IMR-90 (cell line): ENCODE results near the gene DPP6. TPM values are rescaled to one million over a fixed set of nuclear protein-coding genes. Genes with fewer than 3 reads are reported as not detected.

Experiments
- ATAC-seq: fragments of 200-7000 bp; cut with Tn5 transposase; 2 replicates; pipeline ENCODE4 v1.9.1; 2020; ENCODE audit warnings: low read depth, mild to moderate bottlenecking, moderate library complexity
- BruUV-seq: library from RNA; stranded (reverse); fragments of 400-500 nt; replicated peaks from 2 replicates; lab custom pipeline; 2021; lab: Mats Ljungman, UMichigan
- CTCF ChIA-PET: fragments of 300-600 bp; formaldehyde crosslinking; extraction: SDS; loops from one replicate; lab custom pipeline; 2021; ENCODE audit warnings: antibody characterized with exemption; lab: Yijun Ruan, JAX
- POLR2A ChIA-PET: fragments of 300-600 bp; sonication (Branson Sonifier 250); formaldehyde crosslinking; loops from one replicate; lab custom pipeline; 2022; ENCODE audit warnings: antibody characterized with exemption; ENCODE audit not compliant: unreplicated experiment; lab: Charles Lee
- DNase-seq: peaks from one replicate; pipeline ENCODE4 v3.0.0; 2013
- H2AFZ ChIP-seq: replicated peaks from 2 replicates; pipeline ENCODE3; 2013; ENCODE audit warnings: low read length, mild to moderate bottlenecking; ENCODE audit not compliant: poor library complexity
- H2AK5ac ChIP-seq: 2 replicates; pipeline ENCODE4 v1.6.1; 2013; ENCODE audit warnings: low read depth, low read length, inconsistent platforms
- H2AK9ac ChIP-seq: replicated peaks from 2 replicates; pipeline ENCODE3; 2013; ENCODE audit warnings: mild to moderate bottlenecking, low read depth, low read length, moderate library complexity; ENCODE audit not compliant: poor library complexity
- H2BK120ac ChIP-seq: 2 replicates; pipeline ENCODE4 v1.6.1; 2013; ENCODE audit warnings: low read depth, low read length, inconsistent platforms
- H2BK15ac ChIP-seq: 3 replicates; pipeline ENCODE4 v1.6.1; 2013; ENCODE audit warnings: low read depth, low read length, inconsistent platforms
- H2BK20ac ChIP-seq: 2 replicates; pipeline ENCODE4 v1.6.1; 2013; ENCODE audit warnings: low read depth, mild to moderate bottlenecking, inconsistent platforms, low read length, moderate library complexity
- H2BK5ac ChIP-seq: 2 replicates; pipeline ENCODE4 v1.6.1; 2013; ENCODE audit warnings: mild to moderate bottlenecking, low read depth, low read length, inconsistent platforms; ENCODE audit not compliant: poor library complexity, severe bottlenecking
- H3K14ac ChIP-seq: replicated peaks from 2 replicates; pipeline ENCODE4 v1.6.1; 2013; ENCODE audit warnings: low read depth, low read length, inconsistent platforms
- H3K18ac ChIP-seq: 2 replicates; pipeline ENCODE4 v1.6.1; 2013; ENCODE audit warnings: low read depth, low read length, control low read depth
- H3K23ac ChIP-seq: 2 replicates; pipeline ENCODE4 v1.6.1; 2013; ENCODE audit warnings: low read depth, low read length, inconsistent platforms
- H3K27ac ChIP-seq: 2 replicates; pipeline ENCODE4 v1.5.1; 2013; ENCODE audit warnings: mild to moderate bottlenecking, control low read depth, low read length; ENCODE audit not compliant: insufficient read depth
- H3K27me3 ChIP-seq: 2 replicates; pipeline ENCODE4 v1.6.1; 2013; ENCODE audit warnings: low read length; ENCODE audit not compliant: control insufficient read depth, insufficient read depth
- H3K36me3 ChIP-seq: 2 replicates; pipeline ENCODE4 v1.6.1; 2013; ENCODE audit warnings: low read length, mixed read lengths; ENCODE audit not compliant: control insufficient read depth, insufficient read depth
- H3K4ac ChIP-seq: 2 replicates; pipeline ENCODE4 v1.6.1; 2013; ENCODE audit warnings: low read depth, low read length, inconsistent platforms
- H3K4me1 ChIP-seq: 2 replicates; pipeline ENCODE4 v1.6.1; 2013; ENCODE audit warnings: low read length, mixed read lengths; ENCODE audit not compliant: control insufficient read depth, insufficient read depth
- H3K4me2 ChIP-seq: 2 replicates; pipeline ENCODE4 v1.6.1; 2013; ENCODE audit warnings: low read depth, mild to moderate bottlenecking, control low read depth, low read length, moderate library complexity
- H3K4me3 ChIP-seq: 2 replicates; pipeline ENCODE4 v1.5.1; 2013; ENCODE audit warnings: low read depth, mild to moderate bottlenecking, control low read depth, low read length, moderate library complexity; ENCODE audit not compliant: insufficient read depth
- H3K56ac ChIP-seq: 2 replicates; pipeline ENCODE4 v1.6.1; 2013; ENCODE audit warnings: low read length, inconsistent platforms; ENCODE audit not compliant: insufficient read depth; ENCODE audit errors: extremely low read depth
- H3K79me1 ChIP-seq, 2 experiments: 2 replicates each; pipeline ENCODE4 v1.6.1; 2013; ENCODE audit warnings: low read length in 2 of 2, inconsistent platforms in 1 of 2, low read depth in 1 of 2
- H3K9ac ChIP-seq: 2 replicates; pipeline ENCODE4 v1.6.1; 2013; ENCODE audit warnings: low read depth, low read length, control low read depth
- H3K9me1 ChIP-seq: 2 replicates; pipeline ENCODE4 v1.6.1; 2013; ENCODE audit warnings: low read length, inconsistent platforms; ENCODE audit not compliant: insufficient read depth
- H3K9me3 ChIP-seq: 2 replicates; pipeline ENCODE4 v1.6.1; 2013; ENCODE audit warnings: low read length; ENCODE audit not compliant: control insufficient read depth, insufficient read depth
- H4K20me1 ChIP-seq: 2 replicates; pipeline ENCODE4 v1.6.1; 2013; ENCODE audit warnings: low read length, inconsistent platforms; ENCODE audit not compliant: insufficient read depth
- H4K5ac ChIP-seq: 2 replicates; pipeline ENCODE4 v1.6.1; 2013; ENCODE audit warnings: mild to moderate bottlenecking, low read depth, low read length, control low read depth
- H4K8ac ChIP-seq, 2 experiments: 2 replicates each; pipeline ENCODE4 v1.6.1; 2013; ENCODE audit warnings: low read depth in 2 of 2, low read length in 2 of 2, control low read depth in 1 of 2, inconsistent platforms in 1 of 2
- H4K91ac ChIP-seq: 2 replicates; pipeline ENCODE4 v1.6.1; 2013; ENCODE audit warnings: low read depth, low read length, inconsistent platforms; ENCODE audit not compliant: insufficient read depth
- BHLHE40 ChIP-seq: fragments of 150-350 bp; IDR thresholded peaks from 2 replicates; pipeline ENCODE4 v1.6.1; 2016; ENCODE audit warnings: mild to moderate bottlenecking, low read depth, low read length
- CEBPB ChIP-seq: IDR thresholded peaks from 2 replicates; pipeline ENCODE4 v1.6.1; 2012; ENCODE audit warnings: low read depth, low read length, improper control_type of control experiment
- CHD1 ChIP-seq: IDR thresholded peaks from 2 replicates; pipeline ENCODE4 v1.6.1; 2012; ENCODE audit warnings: low read depth, low read length, improper control_type of control experiment
- FOS ChIP-seq: fragments of 150-350 bp; IDR thresholded peaks from 2 replicates; pipeline ENCODE4 v1.6.1; 2016; ENCODE audit warnings: low read depth, low read length
- MAFK ChIP-seq: IDR thresholded peaks from 2 replicates; pipeline ENCODE4 v1.6.1; 2012; ENCODE audit warnings: low read depth, low read length, improper control_type of control experiment
- MAZ ChIP-seq: IDR thresholded peaks from 2 replicates; pipeline ENCODE4 v1.6.1; 2012; ENCODE audit warnings: low read depth, mild to moderate bottlenecking, low read length, improper control_type of control experiment, moderate library complexity, borderline replicate concordance
- MXI1 ChIP-seq: IDR thresholded peaks from 2 replicates; pipeline ENCODE4 v1.6.1; 2012; ENCODE audit warnings: low read depth, mild to moderate bottlenecking, low read length, moderate library complexity, borderline replicate concordance
- NFE2L2 ChIP-seq: fragments of 150-350 bp; IDR thresholded peaks from 2 replicates; pipeline ENCODE4 v1.6.1; 2016; ENCODE audit warnings: low read depth, mild to moderate bottlenecking, low read length
- POLR2A ChIP-seq: IDR thresholded peaks from 2 replicates; pipeline ENCODE4 v1.6.1; 2012; ENCODE audit warnings: mild to moderate bottlenecking, low read depth, low read length
- RAD21 ChIP-seq: IDR thresholded peaks from 2 replicates; pipeline ENCODE4 v1.6.1; 2012; ENCODE audit warnings: low read length, improper control_type of control experiment
- RCOR1 ChIP-seq: IDR thresholded peaks from 2 replicates; pipeline ENCODE4 v1.6.1; 2012; ENCODE audit warnings: mild to moderate bottlenecking, low read length, improper control_type of control experiment; ENCODE audit not compliant: insufficient replicate concordance
- RFX5 ChIP-seq: IDR thresholded peaks from 2 replicates; pipeline ENCODE4 v1.8.0; 2012; ENCODE audit warnings: low read depth, mild to moderate bottlenecking, low read length, moderate library complexity
- SMC3 ChIP-seq: fragments of 150-350 bp; IDR thresholded peaks from 2 replicates; pipeline ENCODE4 v1.6.1; 2016; ENCODE audit warnings: low read depth, mild to moderate bottlenecking, antibody characterized with exemption, low read length, moderate library complexity
- WGBS, 2 experiments: methylation state at CpG; one replicate each; pipeline versions ENCODE4 v1.1.5 to v1.1.7; 2013; ENCODE audit warnings: missing lambda C conversion rate in 2 of 2; ENCODE audit not compliant: insufficient read length in 1 of 2; ENCODE audit errors: extremely low coverage in 2 of 2; 5-methylcytosine and 5-hydroxymethylcytosine counted together
- dilution Hi-C: fragments of 300-500 bp; cut with HindIII; formaldehyde crosslinking; loops from one replicate; pipeline ENCODE4 v1.14.3; 2018; ENCODE audit warnings: low sequenced_read_pairs; ENCODE audit not compliant: unreplicated experiment
- in situ Hi-C: fragments of 300-500 bp; cut with MboI; formaldehyde crosslinking; loops from 3 replicates; pipeline ENCODE4 v1.14.3; 2019; ENCODE audit warnings: low sequenced_read_pairs, inconsistent platforms, mixed read lengths
- intact Hi-C: fragments of 100-400 bp; cut with micrococcal nuclease; formaldehyde crosslinking; loops from 2 replicates; pipeline ENCODE4 v1.10.0; 2022
- polyA plus RNA-seq, 3 experiments: library from polyadenylated mRNA; depleted of rRNA; stranded (reverse); fragments of >200 nt; gene quantifications; 2 replicates each; pipeline ENCODE4 v1.2.3, GENCODE V29; 2012; ENCODE audit warnings: low replicate concordance in 1 of 3
- total RNA-seq: library from RNA; depleted of rRNA; stranded (reverse); fragments of >200 nt; gene quantifications from 2 replicates; pipeline ENCODE4 v1.2.3, GENCODE V29; 2012
- TF ChIP-seq, protein P1 (sequence below): fragments of 150-350 bp; IDR thresholded peaks from 2 replicates; pipeline ENCODE4 v1.6.1; 2016; ENCODE audit warnings: low read depth, mild to moderate bottlenecking, low read length, moderate library complexity, borderline replicate concordance
- TF ChIP-seq, protein P2 (sequence below): conservative IDR thresholded peaks from 2 replicates; pipeline ENCODE4 v1.5.1; 2012; ENCODE audit warnings: mild to moderate bottlenecking, low read depth, low read length, improper control_type of control experiment
- TF ChIP-seq, protein P3 (sequence below): fragments of 150-350 bp; IDR thresholded peaks from 2 replicates; pipeline ENCODE4 v1.6.1; 2017; ENCODE audit warnings: mild to moderate bottlenecking, antibody characterized with exemption, low read length, low read depth

The DPP6 gene
- total and polyA plus RNA-seq, 2 of the 4 experiments (the other 2 are of a cell fraction) = not detected

DNA sequence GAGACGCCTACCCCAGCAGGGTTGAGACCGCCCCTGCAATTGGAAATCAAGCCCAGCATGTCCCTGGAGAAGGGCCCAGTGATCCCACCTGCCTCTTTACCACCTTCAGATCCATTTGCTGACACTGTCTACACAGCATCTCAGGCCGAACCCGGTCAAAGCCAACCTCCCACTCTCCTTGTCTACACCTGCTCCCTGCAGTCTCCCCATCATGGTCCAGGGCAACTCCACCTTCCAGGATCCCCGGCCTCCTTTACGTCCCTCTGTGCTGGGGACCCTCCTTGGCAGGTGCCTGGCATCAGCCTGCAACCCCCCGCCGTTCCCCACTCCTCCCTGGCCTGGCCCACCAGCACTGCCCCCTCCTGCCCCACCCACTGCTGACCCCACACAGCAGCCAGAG is 723.5 kb downstream of the DPP6 start:
- no peak overlapping the region for H4K91ac ChIP-seq
- H3K4me2 ChIP-seq = no peak overlapping the region
- no TSS peak for BruUV-seq
- TF ChIP-seq NFE2L2 (no peak), CHD1 (no peak), BHLHE40 (no peak), RAD21 (no peak), MAFK (no peak), POLR2A (no peak), SMC3 (no peak), RFX5 (no peak), MAZ (no peak), FOS (no peak), CEBPB (no peak), MXI1 (no peak), RCOR1 (no peak)
- TF ChIP-seq, protein P1, sequence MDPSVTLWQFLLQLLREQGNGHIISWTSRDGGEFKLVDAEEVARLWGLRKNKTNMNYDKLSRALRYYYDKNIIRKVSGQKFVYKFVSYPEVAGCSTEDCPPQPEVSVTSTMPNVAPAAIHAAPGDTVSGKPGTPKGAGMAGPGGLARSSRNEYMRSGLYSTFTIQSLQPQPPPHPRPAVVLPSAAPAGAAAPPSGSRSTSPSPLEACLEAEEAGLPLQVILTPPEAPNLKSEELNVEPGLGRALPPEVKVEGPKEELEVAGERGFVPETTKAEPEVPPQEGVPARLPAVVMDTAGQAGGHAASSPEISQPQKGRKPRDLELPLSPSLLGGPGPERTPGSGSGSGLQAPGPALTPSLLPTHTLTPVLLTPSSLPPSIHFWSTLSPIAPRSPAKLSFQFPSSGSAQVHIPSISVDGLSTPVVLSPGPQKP = no peak
- TF ChIP-seq, protein P2, sequence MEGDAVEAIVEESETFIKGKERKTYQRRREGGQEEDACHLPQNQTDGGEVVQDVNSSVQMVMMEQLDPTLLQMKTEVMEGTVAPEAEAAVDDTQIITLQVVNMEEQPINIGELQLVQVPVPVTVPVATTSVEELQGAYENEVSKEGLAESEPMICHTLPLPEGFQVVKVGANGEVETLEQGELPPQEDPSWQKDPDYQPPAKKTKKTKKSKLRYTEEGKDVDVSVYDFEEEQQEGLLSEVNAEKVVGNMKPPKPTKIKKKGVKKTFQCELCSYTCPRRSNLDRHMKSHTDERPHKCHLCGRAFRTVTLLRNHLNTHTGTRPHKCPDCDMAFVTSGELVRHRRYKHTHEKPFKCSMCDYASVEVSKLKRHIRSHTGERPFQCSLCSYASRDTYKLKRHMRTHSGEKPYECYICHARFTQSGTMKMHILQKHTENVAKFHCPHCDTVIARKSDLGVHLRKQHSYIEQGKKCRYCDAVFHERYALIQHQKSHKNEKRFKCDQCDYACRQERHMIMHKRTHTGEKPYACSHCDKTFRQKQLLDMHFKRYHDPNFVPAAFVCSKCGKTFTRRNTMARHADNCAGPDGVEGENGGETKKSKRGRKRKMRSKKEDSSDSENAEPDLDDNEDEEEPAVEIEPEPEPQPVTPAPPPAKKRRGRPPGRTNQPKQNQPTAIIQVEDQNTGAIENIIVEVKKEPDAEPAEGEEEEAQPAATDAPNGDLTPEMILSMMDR = no peak
- TF ChIP-seq, protein P3, sequence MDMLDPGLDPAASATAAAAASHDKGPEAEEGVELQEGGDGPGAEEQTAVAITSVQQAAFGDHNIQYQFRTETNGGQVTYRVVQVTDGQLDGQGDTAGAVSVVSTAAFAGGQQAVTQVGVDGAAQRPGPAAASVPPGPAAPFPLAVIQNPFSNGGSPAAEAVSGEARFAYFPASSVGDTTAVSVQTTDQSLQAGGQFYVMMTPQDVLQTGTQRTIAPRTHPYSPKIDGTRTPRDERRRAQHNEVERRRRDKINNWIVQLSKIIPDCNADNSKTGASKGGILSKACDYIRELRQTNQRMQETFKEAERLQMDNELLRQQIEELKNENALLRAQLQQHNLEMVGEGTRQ = no peak
- H3K4me3 ChIP-seq = no peak overlapping the region
- no CpG with 5 or more reads among the region's 8 CpGs for WGBS, 2 experiments
- no peak overlapping the region for H4K8ac ChIP-seq
- no peak for ATAC-seq
- no peak overlapping the region for H2AK5ac ChIP-seq
- H2BK20ac ChIP-seq = no peak overlapping the region
- H3K4me1 ChIP-seq = no peaks in the 10 kb centered on the region
- H2BK15ac ChIP-seq = no peak overlapping the region
- H3K23ac ChIP-seq = no peak overlapping the region
- intact Hi-C loops = no loop called here
- H3K56ac ChIP-seq = no peak overlapping the region
- H4K20me1 ChIP-seq = no peaks in the 10 kb centered on the region
- H3K9me3 ChIP-seq = peaks cover 23% of the 10 kb centered on the region
- H2AK9ac ChIP-seq = no peak overlapping the region
- H2BK5ac ChIP-seq = no peak overlapping the region
- no peak overlapping the region for H3K18ac ChIP-seq
- dilution Hi-C loops = no loop called here
- H3K36me3 ChIP-seq = no peaks in the 10 kb centered on the region
- no peak overlapping the region for H4K5ac ChIP-seq
- POLR2A ChIA-PET = no interaction called here
- no peak overlapping the region for H3K27ac ChIP-seq
- no peak overlapping the region for H3K14ac ChIP-seq
- DNase-seq = no peak
- no peak overlapping the region for H3K9ac ChIP-seq
- in situ Hi-C loops = no loop called here
- H3K4ac ChIP-seq = no peak overlapping the region
- no peak overlapping the region for H2AFZ ChIP-seq
- no peaks in the 10 kb centered on the region for H3K79me1 ChIP-seq
- no peaks in the 10 kb centered on the region for H3K27me3 ChIP-seq
- CTCF ChIA-PET = no interaction called here
- H2BK120ac ChIP-seq = no peak overlapping the region
- H3K9me1 ChIP-seq = no peaks in the 10 kb centered on the region
